Stimulated activated CD4-positive, alpha-beta T cell treated with anti-CD3 and anti-CD28 coated beads, Interleukin-4, amount 100 ng/mL, for 24 hours (primary cell): ENCODE data around the gene CPN2.

ENCODE experiments used
- DNase-seq: peaks from one replicate; pipeline ENCODE4 v3.0.0-alpha.2; 2020

CPN2 gene

DNA sequence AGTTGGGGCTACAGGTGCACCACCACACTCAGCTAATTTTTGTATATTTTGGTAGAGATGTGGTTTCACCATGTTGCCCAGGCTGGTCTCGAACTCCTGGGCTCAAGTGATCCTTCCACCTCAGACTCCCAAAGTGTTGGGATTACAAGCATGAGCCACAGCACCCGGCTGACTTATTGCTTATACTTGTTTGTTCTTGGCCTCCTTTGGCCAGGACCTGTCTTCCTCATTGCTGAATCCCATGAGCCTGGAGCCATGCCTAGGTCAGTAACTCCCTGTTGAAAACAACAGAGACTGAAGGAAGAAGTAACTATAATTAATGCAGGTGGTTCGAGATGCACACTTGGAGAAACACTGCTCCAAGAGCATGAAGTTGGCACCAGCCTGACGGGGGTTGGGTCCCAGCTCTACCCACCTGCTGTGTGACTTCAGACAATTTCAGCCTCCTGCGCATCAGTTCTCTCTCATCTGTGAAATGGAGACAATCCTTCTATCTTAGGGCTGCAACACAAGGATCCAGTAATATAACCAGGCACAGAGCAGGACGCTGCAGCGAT lies 38.9 kb downstream of the CPN2 start:
- DNase-seq: no peak

- no peak for DNase-seq
These were observed 40.1 kb downstream of the CPN2 start for GRCh38 chr3:194311000-194311399.

- no peak for DNase-seq
These were observed 40.9 kb downstream of the CPN2 start for GRCh38 chr3:194310060-194310835.

GRCh38 chr3:194308601-194309449 lies 42.3 kb downstream of the CPN2 start:
- DNase-seq: no peak

DNA sequence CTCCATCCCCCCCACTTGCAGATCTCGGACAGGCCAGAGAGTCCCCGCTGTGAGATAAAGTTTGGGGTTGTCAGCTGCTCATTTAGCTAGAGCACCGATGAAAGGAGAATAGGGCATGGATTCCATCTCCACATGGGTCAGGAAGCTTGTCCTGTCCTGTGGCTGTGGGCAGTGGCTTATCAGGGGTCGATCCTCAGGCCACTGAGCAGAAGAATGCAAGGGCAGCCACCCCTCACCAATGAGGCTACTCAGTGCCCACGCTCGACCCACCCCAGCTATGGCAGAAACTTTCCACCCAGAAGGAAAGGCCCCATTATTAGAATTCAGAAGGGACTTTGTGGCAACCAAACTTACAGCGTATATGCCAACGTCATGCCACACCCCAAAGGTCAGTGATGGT lies 43.3 kb downstream of the CPN2 start:
- no peak for DNase-seq

DNA sequence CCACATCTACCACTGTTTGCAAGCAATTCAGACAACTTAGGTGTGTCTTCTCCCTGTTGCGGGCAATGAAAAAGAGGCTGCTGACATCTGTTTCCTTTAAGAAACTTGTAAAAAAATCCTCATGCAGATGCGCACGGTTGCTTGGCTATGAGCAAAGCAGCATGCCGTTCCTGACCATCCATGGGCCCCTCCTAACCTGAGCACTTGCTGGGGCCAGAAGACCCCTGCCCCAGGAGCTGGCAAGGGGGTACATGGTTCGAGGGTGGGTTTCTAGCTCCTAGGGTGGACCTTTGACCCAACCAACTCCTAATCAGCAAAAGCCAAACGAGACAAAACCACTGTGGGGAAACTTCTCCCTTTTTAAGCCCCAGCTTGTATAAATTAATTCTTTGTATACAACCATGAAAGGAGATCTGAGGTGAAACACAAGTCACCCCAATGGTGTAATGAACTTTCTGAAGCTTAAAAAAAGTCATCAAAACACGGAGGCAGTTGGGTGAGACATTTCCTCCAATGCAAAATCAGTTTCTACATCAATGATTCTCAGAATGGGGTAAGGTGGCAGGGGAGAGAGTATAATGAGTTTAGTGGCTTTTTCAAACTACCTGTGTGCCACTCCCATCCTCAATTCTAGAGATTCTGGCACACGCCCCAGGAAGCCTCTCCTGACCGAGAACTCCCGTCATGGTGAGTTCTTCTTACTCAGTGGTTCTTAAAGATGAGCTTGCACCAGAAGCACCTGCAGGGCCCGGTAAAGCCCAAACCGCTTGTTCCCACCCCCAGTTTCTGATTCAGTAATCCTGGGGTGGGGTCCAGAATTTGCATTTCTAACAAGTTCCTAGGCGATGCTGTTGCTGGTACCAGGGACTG lies 44.1 kb downstream of the CPN2 start:
- no peak for DNase-seq

- peak; percentile 28 for DNase-seq
These were observed 44.9 kb downstream of the CPN2 start for GRCh38 chr3:194306109-194306686.

DNA sequence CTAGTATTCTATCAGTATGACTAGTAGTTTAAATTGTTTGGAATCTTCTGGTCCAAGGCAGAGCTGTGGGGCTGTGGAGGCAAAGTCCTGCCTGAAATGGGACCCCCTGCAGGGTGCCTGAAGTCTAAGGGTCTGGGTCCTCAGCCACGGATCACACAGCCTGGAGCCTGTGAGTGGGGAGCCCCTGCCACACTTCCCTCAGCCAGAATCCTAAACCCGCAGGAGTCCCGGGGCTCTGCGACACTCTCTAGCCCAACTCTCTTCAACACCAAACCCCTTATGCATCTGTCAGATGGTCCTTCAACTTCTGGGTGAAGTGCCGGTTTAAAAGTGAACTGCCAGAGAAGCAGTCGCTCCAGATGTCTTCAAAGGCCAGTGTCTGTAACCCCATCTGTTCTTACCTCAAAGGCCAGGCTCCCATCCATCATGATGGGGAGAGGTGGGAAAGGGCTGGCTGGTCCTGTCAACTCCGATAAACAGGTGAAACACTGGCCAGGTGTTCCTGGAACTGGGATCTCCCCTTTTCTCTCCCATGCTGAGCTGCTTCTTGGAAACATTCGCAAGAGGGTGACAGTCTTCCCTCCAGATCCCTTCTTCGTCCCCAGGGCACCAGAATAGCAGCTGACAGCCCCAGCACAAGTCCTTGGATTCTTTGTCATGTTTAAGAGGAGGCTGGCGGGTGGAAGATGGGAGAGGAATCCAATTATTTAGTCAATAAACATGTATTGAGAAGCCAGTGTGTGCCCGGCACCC lies 45.6 kb downstream of the CPN2 start:
- DNase-seq: no peak

- DNase-seq: no peak
These were observed 46.8 kb downstream of the CPN2 start for GRCh38 chr3:194304186-194304917.

- DNase-seq: no peak
These were observed 47.4 kb downstream of the CPN2 start for GRCh38 chr3:194303749-194304148.

GRCh38 chr3:194301730-194302129 lies 49.4 kb downstream of the CPN2 start:
- no peak for DNase-seq

GRCh38 chr3:194300936-194301335 lies 50.2 kb downstream of the CPN2 start:
- no peak for DNase-seq

- DNase-seq: no peak
These were observed 50.8 kb downstream of the CPN2 start for GRCh38 chr3:194300382-194300758.

- no peak for DNase-seq
These were observed 52.5 kb downstream of the CPN2 start for GRCh38 chr3:194298331-194299227.

GRCh38 chr3:194296454-194297263 lies 54.5 kb downstream of the CPN2 start:
- no peak for DNase-seq

GRCh38 chr3:194294895-194295214 lies 56.3 kb downstream of the CPN2 start:
- DNase-seq: no peak

DNA sequence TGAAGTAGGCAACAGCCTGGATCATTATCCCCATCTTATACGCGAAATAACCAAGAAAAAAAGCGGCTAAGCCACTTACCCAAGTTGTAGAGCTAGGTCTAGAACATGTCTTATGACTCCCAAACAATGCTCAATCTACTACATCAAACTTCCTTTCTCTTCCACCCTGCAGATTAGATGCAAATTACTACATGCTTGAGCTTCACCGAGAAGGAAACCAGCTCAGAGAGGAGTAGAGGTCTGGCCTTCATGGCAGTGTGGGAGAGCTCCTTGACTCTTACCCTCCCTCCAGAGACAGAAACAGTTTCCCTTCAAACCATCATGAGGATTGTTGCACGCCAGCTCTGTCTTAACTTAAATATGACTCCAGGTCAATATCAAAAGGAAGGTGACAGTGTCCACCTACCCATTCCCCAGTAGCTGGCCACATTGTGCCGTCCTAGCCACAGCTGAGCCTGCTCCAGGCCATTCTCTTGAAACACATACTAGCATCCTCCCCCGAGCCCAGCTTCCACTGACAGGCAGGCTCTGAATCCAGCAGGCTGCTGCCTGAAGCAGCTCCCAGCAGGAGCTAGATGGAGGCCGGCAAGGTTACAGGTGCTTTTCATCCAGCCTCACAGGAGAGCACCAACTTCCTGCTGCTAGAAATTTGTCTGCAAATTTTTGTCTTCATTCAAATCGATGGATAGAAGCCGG lies 56.8 kb downstream of the CPN2 start:
- DNase-seq: no peak

DNA sequence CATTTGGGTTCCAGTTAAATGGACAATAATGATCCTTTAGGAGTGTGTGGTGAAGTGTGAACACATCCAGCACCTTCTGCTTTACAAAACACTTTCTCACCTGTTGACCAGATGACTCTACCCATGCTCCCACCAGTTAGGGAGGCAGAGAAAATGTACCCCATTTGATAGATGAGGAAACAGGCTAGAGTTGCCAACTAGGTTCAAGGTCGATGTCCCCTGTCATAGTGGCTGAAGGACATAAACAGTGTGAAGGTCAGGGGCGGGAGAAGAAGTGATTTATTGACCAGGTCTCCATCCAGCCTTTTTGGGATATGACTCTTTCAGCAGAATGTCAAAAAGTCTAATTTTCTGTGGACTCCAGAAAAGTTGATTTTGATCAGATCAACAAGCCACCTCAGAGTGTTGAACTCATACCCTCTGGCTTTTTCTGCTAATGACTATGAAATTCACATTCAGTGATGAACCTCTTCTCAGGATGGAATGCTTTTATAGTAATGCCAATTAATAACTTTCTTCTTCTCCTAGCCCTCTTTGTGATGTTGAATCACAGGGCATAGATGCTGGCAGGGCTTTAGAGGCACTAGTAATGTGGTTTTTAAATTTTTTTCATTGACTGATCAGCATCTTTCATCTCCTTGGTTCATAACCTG lies 57.5 kb downstream of the CPN2 start:
- DNase-seq: no peak
